Keratinocyte (primary cell): ENCODE measurements around the gene ADAMTSL3. TPM values are rescaled to one million over a fixed set of nuclear protein-coding genes. Genes with fewer than 3 reads are reported as not detected.
A peak's percentile ranks its signal among the peaks of the same experiment; 100 is the strongest.

Experiments
- DNase-seq: peaks from one replicate; pipeline ENCODE4 v3.0.0-alpha.2; 2011; ENCODE audit warnings: low read depth, missing footprints, low spot score
- FAIRE-seq: peaks from 2 replicates; lab custom pipeline; 2011; peaks lifted over from hg19 to GRCh38; lab: Jason Lieb, UNC
- H2AFZ ChIP-seq: 2 replicates; pipeline ENCODE4 v1.6.0; 2012; ENCODE audit warnings: low read length, control low read depth, inconsistent platforms; ENCODE audit not compliant: control insufficient read depth
- H3K27ac ChIP-seq: 2 replicates; pipeline ENCODE4 v1.5.1; 2011; ENCODE audit warnings: low read length; ENCODE audit not compliant: control insufficient read depth, insufficient read depth
- H3K27me3 ChIP-seq: 3 replicates; pipeline ENCODE4 v1.6.0; 2011; ENCODE audit warnings: low read length; ENCODE audit not compliant: control insufficient read depth, insufficient read depth; ENCODE audit errors: extremely low read depth
- H3K36me3 ChIP-seq, 2 experiments: 2 replicates in 1 of 2; 3 replicates in 1 of 2; pipeline ENCODE4 v1.5.1; 2011; ENCODE audit warnings: low read length in 2 of 2, mild to moderate bottlenecking in 1 of 2; ENCODE audit not compliant: control insufficient read depth in 2 of 2, insufficient read depth in 2 of 2; ENCODE audit errors: extremely low read depth in 1 of 2
- H3K4me1 ChIP-seq: 3 replicates; pipeline ENCODE4 v1.5.1; 2011; ENCODE audit warnings: low read length; ENCODE audit not compliant: control insufficient read depth, insufficient read depth; ENCODE audit errors: extremely low read depth
- H3K4me2 ChIP-seq: 3 replicates; pipeline ENCODE4 v1.6.0; 2011; ENCODE audit warnings: low read depth, low read length; ENCODE audit not compliant: control insufficient read depth, insufficient read depth; ENCODE audit errors: extremely low read depth
- H3K4me3 ChIP-seq, 3 experiments: fragments of 200-600 bp in 1 of 3; sonication (generic) in 1 of 3; 2 replicates in 2 of 3; 3 replicates in 1 of 3; pipeline ENCODE4 v1.5.1; 2011 to 2016; ENCODE audit warnings: low read length in 3 of 3, mild to moderate bottlenecking in 3 of 3, control low read depth in 2 of 3, inconsistent platforms in 1 of 3, low read depth in 1 of 3, mixed read lengths in 1 of 3, mixed run types in 1 of 3, moderate library complexity in 1 of 3; ENCODE audit not compliant: control insufficient read depth in 2 of 3, insufficient read depth in 2 of 3; ENCODE audit errors: extremely low read depth in 1 of 3
- H3K79me2 ChIP-seq: 2 replicates; pipeline ENCODE4 v1.6.0; 2012; ENCODE audit warnings: low read length; ENCODE audit not compliant: control insufficient read depth, insufficient read depth
- H3K9ac ChIP-seq: 3 replicates; pipeline ENCODE4 v1.6.0; 2011; ENCODE audit warnings: low read length; ENCODE audit not compliant: control insufficient read depth, insufficient read depth; ENCODE audit errors: extremely low read depth
- H3K9me1 ChIP-seq: 3 replicates; pipeline ENCODE4 v1.6.0; 2011; ENCODE audit warnings: low read length; ENCODE audit not compliant: control insufficient read depth, insufficient read depth; ENCODE audit errors: extremely low read depth
- H3K9me3 ChIP-seq: 2 replicates; pipeline ENCODE4 v1.5.1; 2012; ENCODE audit warnings: low read depth, low read length; ENCODE audit not compliant: control insufficient read depth
- H4K20me1 ChIP-seq: 3 replicates; pipeline ENCODE4 v1.6.0; 2011; ENCODE audit warnings: low read length; ENCODE audit not compliant: control insufficient read depth, insufficient read depth; ENCODE audit errors: extremely low read depth
- EZH2 ChIP-seq: IDR thresholded peaks from one replicate; pipeline ENCODE4 v1.6.1; 2012; ENCODE audit warnings: inconsistent platforms, mild to moderate bottlenecking, low read length, moderate library complexity
- dilution Hi-C: fragments of 300-500 bp; cut with MboI; formaldehyde crosslinking; loops from one replicate; pipeline ENCODE4 v1.7.0; 2020; ENCODE audit warnings: low sequenced_read_pairs; ENCODE audit not compliant: extremely low pct_ligation_motif_present
- polyA plus RNA-seq, 5 experiments: library from polyadenylated mRNA; depleted of rRNA in 3 of 5; stranded (reverse) in 3 of 5; stranded (forward) in 1 of 5; unstranded in 1 of 5; fragments of >200 nt; gene quantifications; 1 replicate in 1 of 5; 2 replicates in 3 of 5; 3 replicates in 1 of 5; pipeline versions ENCODE4 v1.2.1 to v1.2.3, GENCODE V29; 2011 to 2012; ENCODE audit warnings: missing spikeins in 2 of 5, low read depth in 1 of 5, low replicate concordance in 1 of 5
- TF ChIP-seq, protein P1 (sequence below), 3 experiments: IDR thresholded peaks in 1 of 3; conservative IDR thresholded peaks in 1 of 3; optimal IDR thresholded peaks in 1 of 3; 2 replicates in 2 of 3; 3 replicates in 1 of 3; pipeline versions ENCODE3 to v1.5.1; 2011; ENCODE audit warnings: low read length in 3 of 3, mild to moderate bottlenecking in 3 of 3, moderate library complexity in 2 of 3, control low read depth in 1 of 3, inconsistent platforms in 1 of 3; ENCODE audit not compliant: insufficient read depth in 2 of 3; ENCODE audit errors: extremely low read depth in 1 of 3

Gene ADAMTSL3
- polyA plus RNA-seq, 1 donor (not counting 4 experiments of a cell fraction or from before 2014, with no cell fraction given) = 0.01 TPM

DNA sequence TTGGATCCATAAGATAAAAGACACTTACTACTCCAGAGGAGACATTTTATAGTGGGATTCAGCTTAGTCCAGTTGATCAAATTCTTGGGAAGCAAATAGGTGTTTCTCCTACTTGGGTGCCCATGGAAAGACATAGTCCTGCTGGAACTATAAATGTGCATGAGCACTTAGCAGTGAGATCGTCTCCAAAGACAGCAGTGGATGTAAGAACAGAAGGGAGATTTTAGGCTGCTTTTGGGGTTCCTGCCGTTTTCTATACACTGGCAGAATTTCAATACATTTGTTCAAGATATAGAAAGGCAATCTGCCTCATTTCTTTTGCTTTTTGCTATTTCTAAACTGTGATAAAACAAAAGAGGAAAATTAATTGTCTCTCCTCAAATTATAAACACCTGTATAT is 234.0 kb downstream of the ADAMTSL3 start:
- DNase-seq (no peak), FAIRE-seq (no peak)
- Histone ChIP-seq H3K9me3 (no peaks in the 10 kb centered on the region), H3K4me1 (peaks cover 2% of the 10 kb centered on the region), H2AFZ (no peak overlapping the region), H3K27ac (no peak overlapping the region), H3K9ac (no peak overlapping the region), H3K9me1 (no peaks in the 10 kb centered on the region), H3K36me3 (no peaks in the 10 kb centered on the region), H3K4me2 (no peak overlapping the region), H4K20me1 (no peaks in the 10 kb centered on the region), H3K27me3 (no peaks in the 10 kb centered on the region), H3K4me3 (no peak overlapping the region), H3K79me2 (no peaks in the 10 kb centered on the region)
- dilution Hi-C loops = no loop called here
- TF ChIP-seq, protein P1, sequence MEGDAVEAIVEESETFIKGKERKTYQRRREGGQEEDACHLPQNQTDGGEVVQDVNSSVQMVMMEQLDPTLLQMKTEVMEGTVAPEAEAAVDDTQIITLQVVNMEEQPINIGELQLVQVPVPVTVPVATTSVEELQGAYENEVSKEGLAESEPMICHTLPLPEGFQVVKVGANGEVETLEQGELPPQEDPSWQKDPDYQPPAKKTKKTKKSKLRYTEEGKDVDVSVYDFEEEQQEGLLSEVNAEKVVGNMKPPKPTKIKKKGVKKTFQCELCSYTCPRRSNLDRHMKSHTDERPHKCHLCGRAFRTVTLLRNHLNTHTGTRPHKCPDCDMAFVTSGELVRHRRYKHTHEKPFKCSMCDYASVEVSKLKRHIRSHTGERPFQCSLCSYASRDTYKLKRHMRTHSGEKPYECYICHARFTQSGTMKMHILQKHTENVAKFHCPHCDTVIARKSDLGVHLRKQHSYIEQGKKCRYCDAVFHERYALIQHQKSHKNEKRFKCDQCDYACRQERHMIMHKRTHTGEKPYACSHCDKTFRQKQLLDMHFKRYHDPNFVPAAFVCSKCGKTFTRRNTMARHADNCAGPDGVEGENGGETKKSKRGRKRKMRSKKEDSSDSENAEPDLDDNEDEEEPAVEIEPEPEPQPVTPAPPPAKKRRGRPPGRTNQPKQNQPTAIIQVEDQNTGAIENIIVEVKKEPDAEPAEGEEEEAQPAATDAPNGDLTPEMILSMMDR (optimal IDR thresholded peaks at IDR 0.05 in 1 of 3, IDR thresholded peaks at IDR 0.05 in 1 of 3, conservative IDR thresholded peaks at IDR 0.05 in 1 of 3; ENCODE audit: extremely low read depth in 1 of 3, insufficient read depth in 2 of 3, low read length in 3 of 3) = no peak
- no peak for TF ChIP-seq EZH2

DNA sequence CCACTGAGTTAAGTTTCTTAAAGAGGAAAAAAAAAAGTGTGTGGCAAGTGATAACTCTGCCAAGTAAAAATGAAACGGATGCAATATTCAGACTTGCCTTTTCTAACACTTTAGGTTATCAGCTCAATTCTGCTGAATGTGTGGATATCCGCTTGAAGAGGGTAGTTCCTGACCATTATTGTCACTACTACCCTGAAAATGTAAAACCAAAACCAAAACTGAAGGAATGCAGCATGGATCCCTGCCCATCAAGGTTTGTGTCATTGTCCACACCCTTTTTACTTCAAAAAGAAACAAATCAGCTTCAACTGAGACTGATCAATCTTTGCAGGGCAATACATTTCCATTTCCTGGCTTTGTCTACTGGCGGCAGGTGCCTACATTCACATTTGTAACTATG is 236.1 kb downstream of the ADAMTSL3 start:
- no peak overlapping the region for H3K4me3 ChIP-seq

More for the DNA sequence above, 236.1 kb downstream of the ADAMTSL3 start:
- DNase-seq (no peak), FAIRE-seq (no peak)
- H3K4me1 ChIP-seq = peaks cover 2% of the 10 kb centered on the region
- dilution Hi-C loops = no loop called here
- H3K9me3 ChIP-seq = no peaks in the 10 kb centered on the region
- no peaks in the 10 kb centered on the region for H3K36me3 ChIP-seq
- no peak overlapping the region for H3K9ac ChIP-seq
- H3K9me1 ChIP-seq = no peaks in the 10 kb centered on the region
- TF ChIP-seq EZH2 = no peak
- TF ChIP-seq, protein P1 (optimal IDR thresholded peaks at IDR 0.05 in 1 of 3, IDR thresholded peaks at IDR 0.05 in 1 of 3, conservative IDR thresholded peaks at IDR 0.05 in 1 of 3; ENCODE audit: extremely low read depth in 1 of 3, insufficient read depth in 2 of 3, low read length in 3 of 3) = no peak
- H3K4me2 ChIP-seq = peak overlapping the region; percentile 54
- no peak overlapping the region for H2AFZ ChIP-seq
- no peaks in the 10 kb centered on the region for H4K20me1 ChIP-seq
- no peak overlapping the region for H3K27ac ChIP-seq
- H3K79me2 ChIP-seq = no peaks in the 10 kb centered on the region
- no peaks in the 10 kb centered on the region for H3K27me3 ChIP-seq
